Progenitor cell of endocrine pancreas (in vitro differentiated cells): ENCODE data around the gene SLAIN1. TPM values are rescaled to one million over a fixed set of nuclear protein-coding genes. Genes with fewer than 3 reads are reported as not detected.

ENCODE experiments used
- DNase-seq: peaks from one replicate; pipeline ENCODE4 v3.0.0; 2021; ENCODE audit warnings: low spot score; ENCODE audit not compliant: unreplicated experiment
- H3K27ac Mint-ChIP-seq: 2 replicates; pipeline ENCODE4 v1.8.0; 2021; ENCODE audit warnings: mild to moderate bottlenecking, moderate library complexity, mixed read lengths
- H3K27me3 Mint-ChIP-seq: 2 replicates; pipeline ENCODE4 v1.8.0; 2021; ENCODE audit warnings: mixed read lengths
- H3K36me3 Mint-ChIP-seq: 2 replicates; pipeline ENCODE4 v1.8.0; 2022; ENCODE audit warnings: mixed read lengths; ENCODE audit not compliant: insufficient read depth
- H3K4me1 Mint-ChIP-seq: 2 replicates; pipeline ENCODE4 v1.8.0; 2021; ENCODE audit warnings: low read depth, mixed read lengths
- H3K4me3 Mint-ChIP-seq: 2 replicates; pipeline ENCODE4 v1.8.0; 2021; ENCODE audit warnings: low read depth, mild to moderate bottlenecking, moderate library complexity, mixed read lengths
- H3K9me3 Mint-ChIP-seq: 2 replicates; pipeline ENCODE4 v1.8.0; 2021; ENCODE audit warnings: low read depth, mixed read lengths
- total RNA-seq: library from RNA; stranded (reverse); gene quantifications from 2 replicates; pipeline ENCODE4 v1.2.1, GENCODE V29; 2021
- TF ChIP-seq, protein P1 (sequence below): fragments of 200-600 bp; sonication (generic); IDR thresholded peaks from one replicate; pipeline ENCODE4 v1.5.0; 2021; ENCODE audit warnings: antibody characterized with exemption, mild to moderate bottlenecking; ENCODE audit not compliant: unreplicated experiment

Gene SLAIN1
- total RNA-seq, 1 donor from 2014 or later = 46.3 TPM

DNA sequence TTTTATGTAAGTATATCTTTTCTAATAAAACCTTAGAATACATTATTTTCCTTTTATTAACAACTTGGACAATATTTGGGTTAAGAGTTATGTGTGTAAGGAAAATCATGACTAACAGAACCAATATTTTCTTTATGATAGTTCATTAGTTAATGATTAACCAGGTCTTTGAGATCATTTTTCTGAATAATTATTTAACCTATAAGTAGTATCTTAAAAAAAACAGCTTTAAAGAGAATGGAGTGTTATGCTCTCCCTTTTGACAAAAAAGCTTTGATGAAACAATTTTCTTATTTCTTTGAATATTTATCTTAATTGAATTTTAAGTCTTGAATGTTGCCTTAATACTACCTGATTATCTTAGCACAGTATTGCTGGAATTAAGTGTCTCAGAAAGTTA lies 3.8 kb downstream of the SLAIN1 start:
- Mint-ChIP-seq H3K36me3 (peaks cover 11% of the 10 kb centered on the region), H3K27ac (no peak overlapping the region), H3K4me1 (peaks cover 25% of the 10 kb centered on the region), H3K9me3 (peaks cover 10% of the 10 kb centered on the region), H3K4me3 (no peak overlapping the region), H3K27me3 (peaks cover 5% of the 10 kb centered on the region)
- no peak for DNase-seq
- TF ChIP-seq, protein P1, sequence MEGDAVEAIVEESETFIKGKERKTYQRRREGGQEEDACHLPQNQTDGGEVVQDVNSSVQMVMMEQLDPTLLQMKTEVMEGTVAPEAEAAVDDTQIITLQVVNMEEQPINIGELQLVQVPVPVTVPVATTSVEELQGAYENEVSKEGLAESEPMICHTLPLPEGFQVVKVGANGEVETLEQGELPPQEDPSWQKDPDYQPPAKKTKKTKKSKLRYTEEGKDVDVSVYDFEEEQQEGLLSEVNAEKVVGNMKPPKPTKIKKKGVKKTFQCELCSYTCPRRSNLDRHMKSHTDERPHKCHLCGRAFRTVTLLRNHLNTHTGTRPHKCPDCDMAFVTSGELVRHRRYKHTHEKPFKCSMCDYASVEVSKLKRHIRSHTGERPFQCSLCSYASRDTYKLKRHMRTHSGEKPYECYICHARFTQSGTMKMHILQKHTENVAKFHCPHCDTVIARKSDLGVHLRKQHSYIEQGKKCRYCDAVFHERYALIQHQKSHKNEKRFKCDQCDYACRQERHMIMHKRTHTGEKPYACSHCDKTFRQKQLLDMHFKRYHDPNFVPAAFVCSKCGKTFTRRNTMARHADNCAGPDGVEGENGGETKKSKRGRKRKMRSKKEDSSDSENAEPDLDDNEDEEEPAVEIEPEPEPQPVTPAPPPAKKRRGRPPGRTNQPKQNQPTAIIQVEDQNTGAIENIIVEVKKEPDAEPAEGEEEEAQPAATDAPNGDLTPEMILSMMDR = no peak

DNA sequence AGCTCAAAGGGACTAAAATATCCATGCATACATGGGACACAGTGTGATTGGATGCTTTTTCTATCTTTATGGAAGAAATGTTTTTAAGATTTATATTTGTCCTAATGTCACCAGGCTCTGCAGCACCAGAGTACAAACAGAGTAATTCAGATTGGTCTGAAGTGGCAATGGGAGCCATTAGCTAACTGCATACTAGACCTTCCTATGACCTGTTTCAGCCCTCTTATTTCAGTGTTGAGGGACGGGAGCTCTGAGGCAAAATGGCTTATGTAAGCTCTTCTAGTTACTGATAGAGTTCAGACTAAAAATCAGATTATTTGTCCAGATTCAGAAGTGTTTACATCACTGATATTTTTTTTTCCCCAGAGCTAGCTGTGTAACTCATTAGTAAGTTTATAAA lies 4.9 kb downstream of the SLAIN1 start:
- H3K9me3 Mint-ChIP-seq = peaks cover 21% of the 10 kb centered on the region
- H3K4me1 Mint-ChIP-seq = peaks cover 21% of the 10 kb centered on the region
- H3K27ac Mint-ChIP-seq = no peak overlapping the region
- no peak for DNase-seq
- H3K36me3 Mint-ChIP-seq = peaks cover 21% of the 10 kb centered on the region
- H3K27me3 Mint-ChIP-seq = no peaks in the 10 kb centered on the region
- TF ChIP-seq, protein P1 = no peak
- no peak overlapping the region for H3K4me3 Mint-ChIP-seq

DNA sequence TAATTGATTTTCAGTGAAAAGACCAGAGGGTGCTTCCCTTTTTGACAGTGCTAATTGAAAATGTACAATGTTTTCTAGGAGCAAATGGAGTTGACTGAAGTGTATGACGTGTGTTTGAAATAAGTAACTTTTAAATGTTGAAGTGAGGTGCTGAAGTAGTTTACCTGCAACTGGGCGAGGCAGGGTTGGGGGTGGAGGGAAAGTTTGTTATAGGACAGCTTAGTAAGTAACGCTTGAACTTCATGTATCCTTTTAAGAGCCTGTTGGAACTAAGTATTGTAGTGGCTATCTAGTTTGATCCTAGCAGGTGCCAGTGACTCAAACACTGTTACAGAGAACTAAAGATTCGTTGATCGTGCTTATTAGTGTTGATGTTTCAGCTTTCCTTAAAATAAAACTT lies 5.9 kb downstream of the SLAIN1 start:
- no peaks in the 10 kb centered on the region for H3K27me3 Mint-ChIP-seq
- no peak overlapping the region for H3K27ac Mint-ChIP-seq
- TF ChIP-seq, protein P1 = no peak
- peaks cover 31% of the 10 kb centered on the region for H3K9me3 Mint-ChIP-seq
- no peak overlapping the region for H3K4me3 Mint-ChIP-seq
- H3K4me1 Mint-ChIP-seq = peaks cover 21% of the 10 kb centered on the region
- no peak for DNase-seq
- H3K36me3 Mint-ChIP-seq = peaks cover 32% of the 10 kb centered on the region

- H3K36me3 Mint-ChIP-seq = peaks cover 30% of the 10 kb centered on the region
- TF ChIP-seq, protein P1 = no peak
- DNase-seq = no peak
- H3K4me1 Mint-ChIP-seq = no peaks in the 10 kb centered on the region
- no peaks in the 10 kb centered on the region for H3K27me3 Mint-ChIP-seq
- H3K27ac Mint-ChIP-seq = no peak overlapping the region
- H3K9me3 Mint-ChIP-seq = peaks cover 26% of the 10 kb centered on the region
- H3K4me3 Mint-ChIP-seq = no peak overlapping the region
These were observed 16.8 kb downstream of the SLAIN1 start for GRCh38 chr13:77714119-77714755.

GRCh38 chr13:77715233-77715891 lies 17.9 kb downstream of the SLAIN1 start:
- no peak overlapping the region for H3K27ac Mint-ChIP-seq
- DNase-seq = no peak
- H3K27me3 Mint-ChIP-seq = no peaks in the 10 kb centered on the region
- peaks cover 21% of the 10 kb centered on the region for H3K36me3 Mint-ChIP-seq
- TF ChIP-seq, protein P1 = no peak
- H3K9me3 Mint-ChIP-seq = peaks cover 19% of the 10 kb centered on the region
- H3K4me3 Mint-ChIP-seq = no peak overlapping the region
- H3K4me1 Mint-ChIP-seq = no peaks in the 10 kb centered on the region
